ENCODE data around the gene CCDC61. TPM values are rescaled to one million over a fixed set of nuclear protein-coding genes. Genes with fewer than 3 reads are reported as not detected.
A peak's percentile ranks its signal among the peaks of the same experiment; 100 is the strongest.

The CCDC61 gene
- total RNA-seq, 3 donors from 2014 or later (not counting 1 experiment from before 2014, with no cell fraction given) = 10.6 to 16.9 (median 14.6) TPM

- Histone ChIP-seq H3K4me1 (ENCODE audit: control insufficient read depth, insufficient read depth, low read length) (no peaks in the 10 kb centered on the region), H3K9me3 (ENCODE audit: control insufficient read depth, insufficient read depth, low read length) (no peaks in the 10 kb centered on the region), H3K27ac (ENCODE audit: low read length) (no peak overlapping the region), H3K36me3 (ENCODE audit: control insufficient read depth, insufficient read depth, low read length) (no peaks in the 10 kb centered on the region), H3K4me3 (ENCODE audit: low read length) (no peak overlapping the region), H3K27me3 (ENCODE audit: control insufficient read depth, insufficient read depth, low read length) (peaks cover 16% of the 10 kb centered on the region)
- no peak overlapping the region for H3K4me3 Mint-ChIP-seq
- no peaks in the 10 kb centered on the region for H3K4me1 Mint-ChIP-seq
- H3K27me3 Mint-ChIP-seq (ENCODE audit: low read depth in 2 of 2) = peaks cover 45 to 73% of the 10 kb centered on the region in 2 donors
- ATAC-seq = no peak
- TF ChIP-seq, protein P1, sequence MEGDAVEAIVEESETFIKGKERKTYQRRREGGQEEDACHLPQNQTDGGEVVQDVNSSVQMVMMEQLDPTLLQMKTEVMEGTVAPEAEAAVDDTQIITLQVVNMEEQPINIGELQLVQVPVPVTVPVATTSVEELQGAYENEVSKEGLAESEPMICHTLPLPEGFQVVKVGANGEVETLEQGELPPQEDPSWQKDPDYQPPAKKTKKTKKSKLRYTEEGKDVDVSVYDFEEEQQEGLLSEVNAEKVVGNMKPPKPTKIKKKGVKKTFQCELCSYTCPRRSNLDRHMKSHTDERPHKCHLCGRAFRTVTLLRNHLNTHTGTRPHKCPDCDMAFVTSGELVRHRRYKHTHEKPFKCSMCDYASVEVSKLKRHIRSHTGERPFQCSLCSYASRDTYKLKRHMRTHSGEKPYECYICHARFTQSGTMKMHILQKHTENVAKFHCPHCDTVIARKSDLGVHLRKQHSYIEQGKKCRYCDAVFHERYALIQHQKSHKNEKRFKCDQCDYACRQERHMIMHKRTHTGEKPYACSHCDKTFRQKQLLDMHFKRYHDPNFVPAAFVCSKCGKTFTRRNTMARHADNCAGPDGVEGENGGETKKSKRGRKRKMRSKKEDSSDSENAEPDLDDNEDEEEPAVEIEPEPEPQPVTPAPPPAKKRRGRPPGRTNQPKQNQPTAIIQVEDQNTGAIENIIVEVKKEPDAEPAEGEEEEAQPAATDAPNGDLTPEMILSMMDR (IDR thresholded peaks at IDR 0.05) = no peak
- H3K9me3 Mint-ChIP-seq = no peaks in the 10 kb centered on the region
- 92% methylated on average over 1 of the region's 1 CpG for WGBS (ENCODE audit: insufficient coverage)
- H3K27ac Mint-ChIP-seq = no peak overlapping the region
- no peaks in the 10 kb centered on the region for H3K36me3 Mint-ChIP-seq
- no peak for DNase-seq
- intact Hi-C loops (cut with micrococcal nuclease) = no loop called here
Observed at GRCh38 chr19:46043519-46043918, 48.3 kb downstream of the CCDC61 start.

GRCh38 chr19:46049597-46049996 lies 54.3 kb downstream of the CCDC61 start:
- H3K9me3 Mint-ChIP-seq = no peaks in the 10 kb centered on the region
- H3K4me3 Mint-ChIP-seq = no peak overlapping the region
- ATAC-seq = no peak
- TF ChIP-seq, protein P1 (IDR thresholded peaks at IDR 0.05) = no peak
- H3K4me1 ChIP-seq (ENCODE audit: control insufficient read depth, insufficient read depth, low read length) = no peaks in the 10 kb centered on the region
- intact Hi-C loops (cut with micrococcal nuclease) = no loop called here
- H3K27me3 ChIP-seq (ENCODE audit: control insufficient read depth, insufficient read depth, low read length) = peaks cover 3% of the 10 kb centered on the region
- no peak overlapping the region for H3K27ac ChIP-seq (ENCODE audit: low read length)
- H3K4me3 ChIP-seq (ENCODE audit: low read length) = no peak overlapping the region
- H3K27ac Mint-ChIP-seq = no peak overlapping the region
- H3K36me3 Mint-ChIP-seq = no peaks in the 10 kb centered on the region
- WGBS (ENCODE audit: insufficient coverage) = 50% methylated on average over 7 of the region's 7 CpGs
- no peaks in the 10 kb centered on the region for H3K4me1 Mint-ChIP-seq
- no peaks in the 10 kb centered on the region for H3K36me3 ChIP-seq (ENCODE audit: control insufficient read depth, insufficient read depth, low read length)
- no peaks in the 10 kb centered on the region for H3K9me3 ChIP-seq (ENCODE audit: control insufficient read depth, insufficient read depth, low read length)
- H3K27me3 Mint-ChIP-seq (ENCODE audit: low read depth in 2 of 2) = peaks cover 43 to 84% of the 10 kb centered on the region in 2 donors
- peak in 1 of 2 donors; percentile 16 for DNase-seq

- intact Hi-C loops (cut with micrococcal nuclease) = no loop called here
- Mint-ChIP-seq H3K9me3 (no peaks in the 10 kb centered on the region), H3K4me3 (no peak overlapping the region), H3K27me3 (ENCODE audit: low read depth in 2 of 2) (peaks cover 30 to 75% of the 10 kb centered on the region in 2 donors), H3K36me3 (no peaks in the 10 kb centered on the region), H3K4me1 (no peaks in the 10 kb centered on the region), H3K27ac (no peak overlapping the region)
- Histone ChIP-seq H3K4me3 (ENCODE audit: low read length) (no peak overlapping the region), H3K27ac (ENCODE audit: low read length) (no peak overlapping the region), H3K9me3 (ENCODE audit: control insufficient read depth, insufficient read depth, low read length) (no peaks in the 10 kb centered on the region), H3K36me3 (ENCODE audit: control insufficient read depth, insufficient read depth, low read length) (no peaks in the 10 kb centered on the region), H3K27me3 (ENCODE audit: control insufficient read depth, insufficient read depth, low read length) (peaks cover 2% of the 10 kb centered on the region), H3K4me1 (ENCODE audit: control insufficient read depth, insufficient read depth, low read length) (no peaks in the 10 kb centered on the region)
- TF ChIP-seq, protein P1 (IDR thresholded peaks at IDR 0.05) = no peak
- ATAC-seq (no peak), DNase-seq (no peak)
- WGBS (ENCODE audit: insufficient coverage) = 70% methylated on average over 4 of the region's 4 CpGs
Observed at GRCh38 chr19:46052896-46053295, 57.6 kb downstream of the CCDC61 start.

- Mint-ChIP-seq H3K4me3 (no peak overlapping the region), H3K27ac (no peak overlapping the region), H3K4me1 (no peaks in the 10 kb centered on the region), H3K9me3 (no peaks in the 10 kb centered on the region), H3K36me3 (no peaks in the 10 kb centered on the region), H3K27me3 (ENCODE audit: low read depth in 2 of 2) (peaks cover 30 to 69% of the 10 kb centered on the region in 2 donors)
- no peak overlapping the region for H3K4me3 ChIP-seq (ENCODE audit: low read length)
- WGBS (ENCODE audit: insufficient coverage) = 67% methylated on average over 4 of the region's 4 CpGs
- H3K9me3 ChIP-seq (ENCODE audit: control insufficient read depth, insufficient read depth, low read length) = peaks cover 3% of the 10 kb centered on the region
- no peaks in the 10 kb centered on the region for H3K36me3 ChIP-seq (ENCODE audit: control insufficient read depth, insufficient read depth, low read length)
- peaks cover 4% of the 10 kb centered on the region for H3K27me3 ChIP-seq (ENCODE audit: control insufficient read depth, insufficient read depth, low read length)
- intact Hi-C loops (cut with micrococcal nuclease) = no loop called here
- H3K27ac ChIP-seq (ENCODE audit: low read length) = no peak overlapping the region
- DNase-seq (no peak), ATAC-seq (no peak)
- TF ChIP-seq, protein P1 (IDR thresholded peaks at IDR 0.05) = no peak
- no peaks in the 10 kb centered on the region for H3K4me1 ChIP-seq (ENCODE audit: control insufficient read depth, insufficient read depth, low read length)
Observed at GRCh38 chr19:46056536-46056935, 61.3 kb downstream of the CCDC61 start.

Measured in natural killer cell (primary cell).